Thyroid gland (tissue), 4 donors: Measurements from ENCODE around the gene LRMDA. TPM values are rescaled to one million over a fixed set of nuclear protein-coding genes. Genes with fewer than 3 reads are reported as not detected.

Experiments used
- DNase-seq, 2 donors: peaks; one replicate each; pipeline ENCODE4 v3.0.0-alpha.2; 2019
- H3K27ac ChIP-seq, 3 donors: fragments of 200-600 bp; sonication (generic); 1 replicate in 2 of 3; 2 replicates in 1 of 3; pipeline ENCODE4 v1.5.1; 2016 to 2019; ENCODE audit warnings: mild to moderate bottlenecking in 1 of 3, moderate library complexity in 1 of 3
- H3K27me3 ChIP-seq: fragments of 200-600 bp; sonication (generic); one replicate; pipeline ENCODE4 v1.5.1; 2019
- H3K36me3 ChIP-seq, 2 donors: fragments of 200-600 bp; sonication (generic); one replicate each; pipeline ENCODE4 v1.5.1; 2016 to 2019
- H3K4me1 ChIP-seq, 2 donors: fragments of 200-600 bp; sonication (generic); one replicate each; pipeline ENCODE4 v1.5.1; 2017 to 2019
- H3K4me3 ChIP-seq, 3 donors: fragments of 200-600 bp; sonication (generic); replicated peaks in 1 of 3; 1 replicate in 2 of 3; 2 replicates in 1 of 3; pipeline ENCODE4 v1.5.1; 2016; ENCODE audit warnings: mild to moderate bottlenecking in 1 of 3
- H3K9me3 ChIP-seq: fragments of 200-600 bp; sonication (generic); one replicate; pipeline ENCODE4 v1.5.1; 2017
- CTCF ChIP-seq, 6 experiments: fragments of 200-600 bp in 3 of 6; fragments of 450-650 bp in 3 of 6; sonication (generic) in 3 of 6; IDR thresholded peaks; one replicate each; pipeline ENCODE4 v1.5.1; 2016 to 2019; ENCODE audit warnings: antibody characterized with exemption in 6 of 6, mild to moderate bottlenecking in 2 of 6, inconsistent platforms in 1 of 6, moderate library complexity in 1 of 6
- POLR2A ChIP-seq, 2 donors: fragments of 450-650 bp; IDR thresholded peaks; one replicate each; pipeline ENCODE4 v1.6.1; 2017; ENCODE audit warnings: antibody characterized with exemption in 2 of 2, mild to moderate bottlenecking in 2 of 2, moderate library complexity in 1 of 2
- WGBS, 2 donors: methylation state at CpG; one replicate each; pipeline ENCODE4 v1.1.5; 2017; 5-methylcytosine and 5-hydroxymethylcytosine counted together
- intact Hi-C: fragments of 100-400 bp; cut with DNase I; formaldehyde crosslinking; loops from one replicate; pipeline ENCODE4 v1.15.1; 2023
- total RNA-seq, 4 donors: library from RNA; depleted of rRNA; stranded (reverse); fragments of >200 nt; gene quantifications; one replicate each; pipeline ENCODE4 v1.2.3, GENCODE V29; 2016

LRMDA gene
- total RNA-seq, 4 donors from 2014 or later, result 16.5 to 31.7 (median 23.2) TPM

DNA sequence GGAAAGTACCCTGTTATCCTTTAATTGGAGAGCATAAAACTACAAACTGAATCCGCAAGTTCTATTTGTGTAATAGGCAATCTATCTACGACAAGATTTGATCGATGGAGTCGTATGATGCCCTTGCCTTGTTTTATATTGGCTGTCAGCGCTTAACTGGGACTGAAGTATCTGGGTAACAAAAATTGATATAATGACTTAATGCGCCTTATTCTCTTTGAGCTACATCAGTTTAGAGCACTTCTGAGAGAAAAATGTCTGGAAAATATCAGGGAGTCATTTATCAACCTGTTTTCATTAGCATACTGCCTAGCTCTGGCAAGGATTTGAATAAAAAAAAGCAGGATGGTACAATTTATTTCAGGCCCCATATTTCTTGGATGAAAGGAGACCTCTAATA, 262.1 kb downstream of the LRMDA start:
- H3K4me3 ChIP-seq, result no peak overlapping the region
- intact Hi-C loops, result no loop called here
- H3K9me3 ChIP-seq, result no peaks in the 10 kb centered on the region
- 94 to 97% methylated on average over 6 of the region's 6 CpGs for WGBS, 2 donors
- H3K36me3 ChIP-seq, result no peaks in the 10 kb centered on the region
- H3K27ac ChIP-seq, result no peak overlapping the region
- H3K27me3 ChIP-seq, result no peaks in the 10 kb centered on the region
- DNase-seq, result no peak
- H3K4me1 ChIP-seq, result peaks cover 0 to 5% of the 10 kb centered on the region in 2 donors
- TF ChIP-seq CTCF (IDR thresholded peaks at IDR 0.05), result no peak
- no peak for TF ChIP-seq POLR2A (IDR thresholded peaks at IDR 0.05)

GRCh38 chr10:75694269-75694668, 262.8 kb downstream of the LRMDA start:
- Histone ChIP-seq H3K36me3 (no peaks in the 10 kb centered on the region), H3K4me3 (no peak overlapping the region), H3K4me1 (peaks cover 0 to 2% of the 10 kb centered on the region in 2 donors), H3K27ac (no peak overlapping the region), H3K9me3 (no peaks in the 10 kb centered on the region), H3K27me3 (no peaks in the 10 kb centered on the region)
- intact Hi-C loops, result no loop called here
- DNase-seq, result no peak
- 82 to 83% methylated on average over 3 of the region's 3 CpGs for WGBS, 2 donors
- TF ChIP-seq CTCF (IDR thresholded peaks at IDR 0.05) (no peak), POLR2A (IDR thresholded peaks at IDR 0.05) (no peak)

DNA sequence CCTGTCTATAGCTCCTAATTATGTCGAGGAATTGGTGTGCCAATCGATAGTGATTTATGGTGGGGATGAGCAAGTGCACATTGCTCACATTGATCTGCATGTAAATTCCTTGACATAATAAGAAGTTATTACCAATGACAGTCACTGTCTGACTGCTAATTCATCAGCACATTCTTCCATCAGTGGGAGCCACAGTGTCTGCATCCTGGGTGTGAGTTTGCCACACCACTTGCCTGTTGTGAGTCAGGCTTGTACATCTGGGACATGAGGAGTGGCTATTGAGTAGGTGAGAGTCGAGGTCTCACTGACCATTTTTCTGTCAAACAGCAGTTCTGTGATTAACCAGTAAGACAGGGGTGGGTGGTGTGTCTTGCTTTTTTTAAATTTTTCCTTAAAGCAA, 263.4 kb downstream of the LRMDA start:
- Histone ChIP-seq H3K27me3 (no peaks in the 10 kb centered on the region), H3K9me3 (no peaks in the 10 kb centered on the region), H3K4me1 (no peaks in the 10 kb centered on the region), H3K4me3 (no peak overlapping the region), H3K36me3 (no peaks in the 10 kb centered on the region), H3K27ac (no peak overlapping the region)
- intact Hi-C loops, result no loop called here
- DNase-seq, result no peak
- TF ChIP-seq POLR2A (IDR thresholded peaks at IDR 0.05), result no peak
- no peak for TF ChIP-seq CTCF (IDR thresholded peaks at IDR 0.05)
- 95% methylated on average over 3 of the region's 3 CpGs for WGBS, 2 donors

DNA sequence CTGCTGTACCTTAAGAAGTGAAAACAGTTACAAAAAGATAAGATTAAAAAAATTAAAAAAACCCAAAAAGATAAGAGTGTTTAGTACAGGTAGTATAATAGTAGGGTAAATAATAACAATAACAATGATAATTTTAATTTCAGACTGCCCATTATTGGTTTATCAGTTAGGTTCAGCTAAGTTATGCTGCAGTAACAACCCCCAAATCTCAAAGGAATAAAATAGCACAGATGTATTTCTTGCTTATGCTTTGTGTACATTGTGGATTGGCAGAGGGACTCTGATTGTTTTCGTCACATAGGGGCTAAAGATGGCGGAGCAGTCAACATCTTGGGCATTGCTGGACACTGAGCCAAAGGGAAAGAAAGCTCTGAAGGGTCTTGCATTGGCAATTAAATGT, 264.6 kb downstream of the LRMDA start:
- DNase-seq, result no peak
- H3K27me3 ChIP-seq, result no peaks in the 10 kb centered on the region
- no peak overlapping the region for H3K27ac ChIP-seq
- H3K36me3 ChIP-seq, result no peaks in the 10 kb centered on the region
- H3K9me3 ChIP-seq, result no peaks in the 10 kb centered on the region
- no peak for TF ChIP-seq POLR2A (IDR thresholded peaks at IDR 0.05)
- no peak for TF ChIP-seq CTCF (IDR thresholded peaks at IDR 0.05)
- no peak overlapping the region for H3K4me3 ChIP-seq
- no peaks in the 10 kb centered on the region for H3K4me1 ChIP-seq
- 97 to 100% methylated on average over 2 of the region's 2 CpGs for WGBS, 2 donors
- intact Hi-C loops, result no loop called here

DNA sequence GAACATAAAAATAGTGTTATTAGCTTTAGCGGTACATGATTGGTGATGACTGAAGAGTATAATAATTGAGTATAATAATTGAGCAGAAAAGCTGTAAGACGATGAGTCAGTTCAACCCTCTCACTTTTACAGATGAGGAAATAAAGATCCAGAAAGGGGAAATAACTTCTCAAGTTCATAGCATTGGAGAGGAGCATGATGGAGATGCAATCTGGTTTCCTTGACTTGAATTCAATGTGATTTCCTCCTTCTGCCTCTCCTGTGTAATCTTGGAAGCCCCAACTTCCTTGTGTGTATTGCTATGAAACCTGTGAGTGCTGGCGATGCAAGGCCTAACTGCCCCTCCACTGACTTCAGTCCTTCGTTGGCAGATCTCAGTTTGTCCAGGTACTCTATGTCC, 265.1 kb downstream of the LRMDA start:
- Histone ChIP-seq H3K4me3 (no peak overlapping the region), H3K9me3 (no peaks in the 10 kb centered on the region), H3K27me3 (no peaks in the 10 kb centered on the region), H3K36me3 (no peaks in the 10 kb centered on the region), H3K4me1 (no peaks in the 10 kb centered on the region), H3K27ac (no peak overlapping the region)
- no peak for DNase-seq
- intact Hi-C loops, result no loop called here
- TF ChIP-seq CTCF (IDR thresholded peaks at IDR 0.05) (no peak), POLR2A (IDR thresholded peaks at IDR 0.05) (no peak)
- WGBS, 2 donors, result 96 to 97% methylated on average over 4 of the region's 4 CpGs
